HepG2 (cell line): ENCODE data around the gene UNC13D. TPM values are rescaled to one million over a fixed set of nuclear protein-coding genes. Genes with fewer than 3 reads are reported as not detected.

Experiments
- ASH2L ChIP-seq: fragments of 300-600, 200-600 bp; sonication (generic); IDR thresholded peaks from 2 replicates; pipeline ENCODE4 v1.7.0; 2017; ENCODE audit warnings: low read depth, mild to moderate bottlenecking, moderate library complexity, mixed read lengths, low read length; ENCODE audit not compliant: insufficient read length
- MAX ChIP-seq: IDR thresholded peaks from 2 replicates; pipeline ENCODE4 v1.6.1; 2012; ENCODE audit warnings: inconsistent platforms
- PCBP2 ChIP-seq: fragments of 200-400 bp; formaldehyde crosslinking; optimal IDR thresholded peaks from 2 replicates; pipeline ENCODE3; 2018; ENCODE audit warnings: low read length, low read depth; ENCODE audit not compliant: poor library complexity, severe bottlenecking
- TEF ChIP-seq: sonication (generic); formaldehyde crosslinking; IDR thresholded peaks from 2 replicates; pipeline ENCODE4 v1.5.0; 2020; ENCODE audit warnings: missing genetic modification reagents
- ZNF225 ChIP-seq: sonication (generic); formaldehyde crosslinking; IDR thresholded peaks from 2 replicates; pipeline ENCODE4 v1.4.0; 2020; ENCODE audit warnings: mild to moderate bottlenecking, missing genetic modification reagents
- ZNF275 ChIP-seq: sonication (generic); formaldehyde crosslinking; IDR thresholded peaks from 2 replicates; pipeline ENCODE4 v1.8.0; 2022; ENCODE audit warnings: missing genetic modification reagents, mild to moderate bottlenecking, inconsistent platforms, borderline replicate concordance
- ZNF318 ChIP-seq: sonication (generic); formaldehyde crosslinking; IDR thresholded peaks from 2 replicates; pipeline ENCODE4 v1.4.0; 2020; ENCODE audit warnings: mild to moderate bottlenecking, missing genetic modification reagents
- ZNF646 ChIP-seq: sonication (generic); formaldehyde crosslinking; IDR thresholded peaks from 2 replicates; pipeline ENCODE4 v1.9.0; 2021; ENCODE audit warnings: mild to moderate bottlenecking, missing genetic modification reagents
- ZNF839 ChIP-seq: sonication (generic); formaldehyde crosslinking; IDR thresholded peaks from 2 replicates; pipeline ENCODE4 v1.4.0; 2020; ENCODE audit warnings: missing genetic modification reagents, mild to moderate bottlenecking, borderline replicate concordance
- polyA plus RNA-seq, 8 experiments: library from polyadenylated mRNA; depleted of rRNA in 3 of 8; stranded (reverse) in 7 of 8; unstranded in 1 of 8; fragments of >200 nt; fragmentation: Illumina TruSeq in 4 of 8; extraction: Trizol in 4 of 8; gene quantifications; 2 replicates each; pipeline versions ENCODE4 v1.2.1 to v1.2.3, GENCODE V29; 2011 to 2016; ENCODE audit warnings: low read depth in 4 of 8, missing spikeins in 1 of 8, mixed read lengths in 1 of 8; ENCODE audit not compliant: insufficient read depth in 1 of 8
- total RNA-seq, 5 experiments: library from RNA; depleted of rRNA; stranded (reverse); fragments of >200 nt; fragmentation: Illumina TruSeq; extraction: Trizol; gene quantifications; 2 replicates each; pipeline ENCODE4 v1.2.3, GENCODE V29; 2016; ENCODE audit warnings: low read depth in 1 of 5

The UNC13D gene
- total and polyA plus RNA-seq, 2 of the 13 experiments (the other 11 are each of a cell fraction or from before 2014, with no cell fraction given): 29.7 to 42.7 TPM

- TF ChIP-seq ZNF646 (CRISPR knock-in tag) (no peak), ZNF839 (CRISPR knock-in tag) (peak; percentile 55; the same call in 1 of the 2 replicates), ASH2L (no peak), ZNF275 (CRISPR knock-in tag) (peak; percentile 42; the same call in 1 of the 2 replicates), PCBP2 (no peak), MAX (no peak; the same call in 1 of the 2 replicates), TEF (CRISPR knock-in tag) (no peak), ZNF318 (CRISPR knock-in tag) (no peak), ZNF225 (peak; percentile 60)
Observed at GRCh38 chr17:75843577-75844529, at the start of gene UNC13D (continued).
